GM21515 (cell line): ENCODE data around the gene EBP.

Experiments used
- ATAC-seq: cut with Tn5 transposase; IDR thresholded peaks from one replicate; pipeline ENCODE4 v1.9.1; 2021; ENCODE audit not compliant: unreplicated experiment

EBP gene

DNA sequence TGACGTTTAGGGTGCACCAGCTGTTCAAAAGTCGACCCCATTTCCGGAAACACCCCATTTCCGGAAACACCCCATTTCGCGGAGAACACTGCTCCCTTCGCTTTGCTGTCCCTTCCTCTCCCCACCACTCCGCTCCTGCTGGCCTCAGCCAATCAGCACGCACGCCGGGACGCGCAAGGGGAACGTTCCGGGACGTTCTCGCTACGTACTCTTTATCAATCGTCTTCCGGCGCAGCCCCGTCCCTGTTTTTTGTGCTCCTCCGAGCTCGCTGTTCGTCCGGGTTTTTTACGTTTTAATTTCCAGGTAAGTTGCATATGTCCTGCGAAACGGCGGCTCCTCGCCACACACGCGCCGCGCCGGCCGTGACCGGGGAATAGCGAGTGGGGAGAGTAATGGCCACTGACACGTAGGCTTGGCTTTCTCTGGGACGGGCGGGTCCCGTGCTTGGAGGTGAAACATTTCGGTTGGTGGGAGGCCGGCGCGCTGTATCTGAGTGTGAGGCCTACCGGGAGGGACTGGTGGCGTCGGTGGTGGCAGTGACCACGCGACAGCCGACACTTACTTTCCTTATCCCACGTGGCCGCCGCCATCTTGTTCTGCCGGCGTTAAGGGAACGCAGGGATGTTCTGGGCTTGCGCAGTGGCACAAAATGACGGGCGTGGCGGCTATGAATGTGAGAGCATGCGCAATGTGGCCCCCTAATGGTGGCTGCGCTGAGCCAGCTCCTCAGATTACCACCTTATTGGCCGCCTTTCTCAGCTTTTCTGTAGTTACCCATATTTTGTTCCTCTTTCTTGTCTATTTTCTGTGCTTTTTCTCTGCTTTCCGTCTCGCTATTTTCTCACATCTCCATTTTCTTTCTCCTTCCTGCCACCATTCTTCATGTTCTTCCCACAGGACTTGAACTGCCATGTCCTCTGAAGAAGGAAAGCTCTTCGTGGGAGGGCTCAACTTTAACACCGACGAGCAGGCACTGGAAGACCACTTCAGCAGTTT, 53.0 kb downstream of the EBP start, which contains the start of gene RBM3:
RBM3 (plus strand) TSS at position 215 of the 997 bp plus-strand sequence; CDS start at position 912, 697 bp downstream.
- ATAC-seq, result peak; percentile 83

DNA sequence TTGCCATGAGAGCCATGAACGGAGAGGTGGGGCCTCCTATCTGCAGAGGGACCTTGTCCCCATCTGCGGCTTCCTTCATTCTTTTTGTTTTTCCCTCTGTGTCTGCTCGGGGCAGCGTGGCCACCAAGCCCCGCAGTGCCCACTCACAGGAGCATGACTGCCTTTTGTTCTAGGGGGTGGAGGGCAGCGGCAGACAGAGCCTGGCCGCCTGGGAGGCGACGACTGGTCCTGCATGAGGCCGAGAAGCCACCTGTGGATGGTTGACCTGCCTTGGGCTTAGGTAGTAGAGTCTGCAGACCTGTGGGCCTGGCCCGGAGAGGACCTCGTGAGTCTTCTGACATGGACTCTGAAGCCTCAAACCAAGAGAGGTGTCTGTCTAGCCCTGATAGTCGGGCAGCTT, 54.0 kb downstream of the EBP start:
- no peak for ATAC-seq

DNA sequence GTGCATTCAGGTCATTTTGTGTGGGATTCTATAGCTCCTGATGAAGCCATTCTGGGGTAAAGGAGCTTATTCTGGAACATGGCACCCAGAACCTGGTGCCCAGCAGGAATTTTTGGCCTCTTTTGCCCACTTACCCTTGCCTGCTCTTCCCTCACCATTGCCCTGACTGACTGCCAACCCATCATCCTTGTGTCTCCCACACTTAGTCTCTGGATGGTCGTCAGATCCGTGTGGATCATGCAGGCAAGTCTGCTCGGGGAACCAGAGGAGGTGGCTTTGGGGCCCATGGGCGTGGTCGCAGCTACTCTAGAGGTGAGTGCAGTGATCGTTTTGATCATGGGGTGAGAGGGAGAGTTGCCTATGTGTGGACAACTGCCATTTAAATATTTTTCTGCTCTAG, 54.5 kb downstream of the EBP start:
- ATAC-seq, result no peak
